HepG2 (cell line): ENCODE results near the gene OTX1. TPM values are rescaled to one million over a fixed set of nuclear protein-coding genes. Genes with fewer than 3 reads are reported as not detected.

Source experiments
- GTF3A ChIP-seq: sonication (generic); formaldehyde crosslinking; conservative IDR thresholded peaks from 2 replicates; pipeline ENCODE4 v1.4.0; 2020; ENCODE audit warnings: mild to moderate bottlenecking, missing genetic modification reagents
- HDAC2 ChIP-seq: sonication (generic); formaldehyde crosslinking; IDR thresholded peaks from 2 replicates; pipeline ENCODE4 v1.4.0; 2020; ENCODE audit warnings: missing genetic modification reagents
- KLF16 ChIP-seq, 2 experiments: sonication (generic) in 1 of 2; formaldehyde crosslinking in 1 of 2; IDR thresholded peaks; 2 replicates each; pipeline versions ENCODE4 v1.6.1 to v1.8.0; 2016 to 2023; ENCODE audit warnings: missing genetic modification reagents in 2 of 2, missing compliant biosample characterization in 1 of 2
- MXI1 ChIP-seq: IDR thresholded peaks from 3 replicates; pipeline ENCODE4 v1.6.1; 2012; ENCODE audit warnings: low read depth, low read length, inconsistent platforms, borderline replicate concordance
- PAWR ChIP-seq: sonication (generic); formaldehyde crosslinking; IDR thresholded peaks from 2 replicates; pipeline ENCODE4 v1.4.0; 2020; ENCODE audit warnings: missing genetic modification reagents, mild to moderate bottlenecking, borderline replicate concordance
- POLR2G ChIP-seq: fragments of 200-400 bp; formaldehyde crosslinking; IDR thresholded peaks from 2 replicates; pipeline ENCODE4 v1.6.1; 2018; ENCODE audit warnings: mild to moderate bottlenecking, low read depth, low read length, moderate library complexity
- REL ChIP-seq: sonication (generic); formaldehyde crosslinking; conservative IDR thresholded peaks from 2 replicates; pipeline ENCODE4 v1.8.0; 2022; ENCODE audit warnings: mild to moderate bottlenecking, missing genetic modification reagents, moderate library complexity
- SIN3A ChIP-seq: IDR thresholded peaks from 2 replicates; pipeline ENCODE4 v1.6.1; 2011; ENCODE audit warnings: low read depth, mild to moderate bottlenecking, control low read depth, low read length, borderline replicate concordance
- TAF1 ChIP-seq: sonication (generic); formaldehyde crosslinking; IDR thresholded peaks from 2 replicates; pipeline ENCODE4 v1.4.0; 2020; ENCODE audit warnings: missing genetic modification reagents
- TCF12 ChIP-seq, 2 experiments: fragments of 450-650 bp in 1 of 2; sonication (generic) in 1 of 2; formaldehyde crosslinking in 1 of 2; IDR thresholded peaks; 2 replicates each; pipeline versions ENCODE4 v1.6.1 to v1.8.0; 2017 to 2022; ENCODE audit warnings: antibody characterized with exemption in 1 of 2, mild to moderate bottlenecking in 1 of 2, missing genetic modification reagents in 1 of 2, moderate library complexity in 1 of 2
- ZFP36L2 ChIP-seq: sonication (generic); formaldehyde crosslinking; IDR thresholded peaks from 2 replicates; pipeline ENCODE4 v1.4.0; 2020; ENCODE audit warnings: missing genetic modification reagents
- ZFX ChIP-seq: sonication (generic); formaldehyde crosslinking; IDR thresholded peaks from 2 replicates; pipeline ENCODE4 v1.4.0; 2020; ENCODE audit warnings: mild to moderate bottlenecking, low read depth, missing genetic modification reagents, moderate library complexity
- ZFYVE20 ChIP-seq: sonication (generic); formaldehyde crosslinking; IDR thresholded peaks from 2 replicates; pipeline ENCODE4 v1.8.0; 2023; ENCODE audit warnings: low read depth, mild to moderate bottlenecking, moderate library complexity, missing genetic modification reagents, borderline replicate concordance
- ZKSCAN1 ChIP-seq: fragments of 150-350 bp; IDR thresholded peaks from 2 replicates; pipeline ENCODE4 v1.6.1; 2014; ENCODE audit warnings: low read length
- ZMYM3 ChIP-seq: sonication (generic); formaldehyde crosslinking; IDR thresholded peaks from 2 replicates; pipeline ENCODE4 v1.5.1; 2020; ENCODE audit warnings: mild to moderate bottlenecking, missing genetic modification reagents
- ZNF101 ChIP-seq: sonication (generic); formaldehyde crosslinking; IDR thresholded peaks from 2 replicates; pipeline ENCODE4 v1.4.0; 2020; ENCODE audit warnings: mild to moderate bottlenecking, low read depth, missing genetic modification reagents, borderline replicate concordance
- ZNF326 ChIP-seq: sonication (generic); formaldehyde crosslinking; IDR thresholded peaks from 2 replicates; pipeline ENCODE4 v1.4.0; 2020; ENCODE audit warnings: missing genetic modification reagents, borderline replicate concordance
- ZNF501 ChIP-seq: sonication (generic); formaldehyde crosslinking; IDR thresholded peaks from 2 replicates; pipeline ENCODE4 v1.5.1; 2020; ENCODE audit warnings: mild to moderate bottlenecking, moderate library complexity, missing genetic modification reagents
- ZNF589 ChIP-seq: sonication (generic); formaldehyde crosslinking; conservative IDR thresholded peaks from 2 replicates; pipeline ENCODE4 v1.8.0; 2022; ENCODE audit warnings: mild to moderate bottlenecking, moderate library complexity, missing genetic modification reagents
- ZNF781 ChIP-seq: sonication (generic); formaldehyde crosslinking; IDR thresholded peaks from 2 replicates; pipeline ENCODE4 v1.5.1; 2020; ENCODE audit warnings: borderline replicate concordance, mild to moderate bottlenecking, missing genetic modification reagents; ENCODE audit errors: not compliant biosample characterization
- polyA plus RNA-seq, 8 experiments: library from polyadenylated mRNA; depleted of rRNA in 3 of 8; stranded (reverse) in 7 of 8; unstranded in 1 of 8; fragments of >200 nt; fragmentation: Illumina TruSeq in 4 of 8; extraction: Trizol in 4 of 8; gene quantifications; 2 replicates each; pipeline versions ENCODE4 v1.2.1 to v1.2.3, GENCODE V29; 2011 to 2016; ENCODE audit warnings: low read depth in 4 of 8, missing spikeins in 1 of 8, mixed read lengths in 1 of 8; ENCODE audit not compliant: insufficient read depth in 1 of 8
- total RNA-seq, 5 experiments: library from RNA; depleted of rRNA; stranded (reverse); fragments of >200 nt; fragmentation: Illumina TruSeq; extraction: Trizol; gene quantifications; 2 replicates each; pipeline ENCODE4 v1.2.3, GENCODE V29; 2016; ENCODE audit warnings: low read depth in 1 of 5
- TF ChIP-seq, protein P1 (sequence below): sonication (generic); formaldehyde crosslinking; IDR thresholded peaks from 2 replicates; pipeline ENCODE4 v1.5.0; 2020; ENCODE audit warnings: missing genetic modification reagents, mild to moderate bottlenecking, borderline replicate concordance
- TF ChIP-seq, protein P2 (sequence below): IDR thresholded peaks from 2 replicates; pipeline ENCODE4 v1.6.1; 2016; ENCODE audit warnings: mild to moderate bottlenecking, missing biosample characterization, missing genetic modification reagents
- TF ChIP-seq, protein P3 (sequence below): sonication (generic); formaldehyde crosslinking; IDR thresholded peaks from 2 replicates; pipeline ENCODE4 v1.4.0; 2020; ENCODE audit warnings: low read depth, mild to moderate bottlenecking, missing genetic modification reagents
- TF ChIP-seq, protein P4 (sequence below): sonication (generic); formaldehyde crosslinking; IDR thresholded peaks from 2 replicates; pipeline ENCODE4 v1.8.0; 2022; ENCODE audit warnings: mild to moderate bottlenecking, missing genetic modification reagents, borderline replicate concordance

Gene OTX1
- total and polyA plus RNA-seq, 2 of the 13 experiments (the other 11 are each of a cell fraction or from before 2014, with no cell fraction given): 1.0 to 5.0 TPM

DNA sequence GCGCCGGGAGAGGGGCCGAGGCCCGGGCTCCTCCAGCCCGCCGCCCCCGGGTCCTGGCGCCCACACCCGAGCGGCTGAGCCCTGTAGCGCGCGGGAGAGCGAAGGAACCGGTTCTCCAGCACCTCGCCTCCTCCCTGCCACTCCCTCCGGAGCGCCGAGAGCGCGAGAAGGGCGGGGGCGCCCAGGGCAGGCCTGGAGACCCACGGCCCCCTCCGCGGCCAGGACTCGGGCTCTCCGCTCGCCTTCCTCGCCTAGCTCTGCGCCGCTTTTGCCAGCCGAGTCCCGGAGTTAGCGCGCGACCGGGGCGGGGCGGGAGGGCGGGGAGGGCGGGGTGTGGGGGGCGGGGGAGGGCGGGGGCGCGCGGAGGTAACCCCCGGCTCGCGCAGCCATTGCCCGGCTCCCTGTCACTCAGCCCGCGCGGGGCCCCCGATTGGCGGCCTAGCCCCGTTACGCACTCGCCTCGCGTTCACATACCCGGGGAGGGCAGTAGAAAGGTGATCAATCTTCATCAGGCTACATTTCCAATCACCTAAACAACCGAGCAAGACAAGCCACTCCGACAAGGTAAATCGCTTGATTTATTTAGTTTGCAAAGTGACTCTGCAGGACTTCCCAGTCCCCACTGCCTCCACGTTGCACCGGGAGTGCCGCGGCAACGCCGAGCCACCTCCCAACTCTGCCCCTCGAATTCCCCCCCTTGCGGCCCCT lies at the start of gene OTX1 (continued):
- TF ChIP-seq HDAC2 (CRISPR knock-in tag) (0 out of 2 replicates have a peak, but pooled peaks have one; percentile 11), KLF16 (CRISPR knock-in tag; IDR thresholded peaks at IDR 0.05) (peak in 1 of 2 experiments; percentile 77; a peak in 1 of 4 replicates), ZFYVE20 (CRISPR knock-in tag) (0 out of 2 replicates have a peak, but pooled peaks have one; percentile 59), ZFX (CRISPR knock-in tag) (peak; percentile 88), ZMYM3 (no peak; the same call in 1 of the 2 replicates), GTF3A (CRISPR knock-in tag) (no peak), ZNF589 (CRISPR knock-in tag) (0 out of 2 replicates have a peak, but pooled peaks have one; percentile 52), SIN3A (0 out of 2 replicates have a peak, but pooled peaks have one; percentile 26), TCF12 (IDR thresholded peaks at IDR 0.05) (no peak), TCF12 (CRISPR knock-in tag; IDR thresholded peaks at IDR 0.05) (no peak), ZNF326 (no peak), ZNF101 (CRISPR knock-in tag) (no peak), TAF1 (CRISPR knock-in tag) (peak; percentile 84; the same call in 1 of the 2 replicates), ZFP36L2 (CRISPR knock-in tag) (no peak), REL (CRISPR knock-in tag) (0 out of 2 replicates have a peak, but pooled peaks have one; percentile 51), ZKSCAN1 (no peak), MXI1 (peak; percentile 49; the same call in 1 of the 3 replicates), ZNF781 (CRISPR knock-in tag) (no peak), ZNF501 (CRISPR knock-in tag) (peak; percentile 87), POLR2G (peak; percentile 59), PAWR (CRISPR knock-in tag) (no peak)
- TF ChIP-seq, protein P1, sequence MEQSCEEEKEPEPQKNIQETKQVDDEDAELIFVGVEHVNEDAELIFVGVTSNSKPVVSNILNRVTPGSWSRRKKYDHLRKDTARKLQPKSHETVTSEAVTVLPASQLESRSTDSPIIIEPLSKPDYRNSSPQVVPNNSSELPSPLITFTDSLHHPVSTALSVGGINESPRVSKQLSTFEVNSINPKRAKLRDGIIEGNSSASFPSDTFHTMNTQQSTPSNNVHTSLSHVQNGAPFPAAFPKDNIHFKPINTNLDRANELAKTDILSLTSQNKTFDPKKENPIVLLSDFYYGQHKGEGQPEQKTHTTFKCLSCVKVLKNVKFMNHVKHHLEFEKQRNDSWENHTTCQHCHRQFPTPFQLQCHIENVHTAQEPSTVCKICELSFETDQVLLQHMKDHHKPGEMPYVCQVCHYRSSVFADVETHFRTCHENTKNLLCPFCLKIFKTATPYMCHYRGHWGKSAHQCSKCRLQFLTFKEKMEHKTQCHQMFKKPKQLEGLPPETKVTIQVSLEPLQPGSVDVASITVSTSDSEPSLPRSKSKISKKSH (CRISPR knock-in tag): no peak
- TF ChIP-seq, protein P2, sequence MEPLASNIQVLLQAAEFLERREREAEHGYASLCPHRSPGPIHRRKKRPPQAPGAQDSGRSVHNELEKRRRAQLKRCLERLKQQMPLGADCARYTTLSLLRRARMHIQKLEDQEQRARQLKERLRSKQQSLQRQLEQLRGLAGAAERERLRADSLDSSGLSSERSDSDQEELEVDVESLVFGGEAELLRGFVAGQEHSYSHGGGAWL (CRISPR knock-in tag): peak; percentile 44; the same call in 1 of the 2 replicates
- TF ChIP-seq, protein P3, sequence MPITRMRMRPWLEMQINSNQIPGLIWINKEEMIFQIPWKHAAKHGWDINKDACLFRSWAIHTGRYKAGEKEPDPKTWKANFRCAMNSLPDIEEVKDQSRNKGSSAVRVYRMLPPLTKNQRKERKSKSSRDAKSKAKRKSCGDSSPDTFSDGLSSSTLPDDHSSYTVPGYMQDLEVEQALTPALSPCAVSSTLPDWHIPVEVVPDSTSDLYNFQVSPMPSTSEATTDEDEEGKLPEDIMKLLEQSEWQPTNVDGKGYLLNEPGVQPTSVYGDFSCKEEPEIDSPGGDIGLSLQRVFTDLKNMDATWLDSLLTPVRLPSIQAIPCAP (CRISPR knock-in tag): no peak
- TF ChIP-seq, protein P4, sequence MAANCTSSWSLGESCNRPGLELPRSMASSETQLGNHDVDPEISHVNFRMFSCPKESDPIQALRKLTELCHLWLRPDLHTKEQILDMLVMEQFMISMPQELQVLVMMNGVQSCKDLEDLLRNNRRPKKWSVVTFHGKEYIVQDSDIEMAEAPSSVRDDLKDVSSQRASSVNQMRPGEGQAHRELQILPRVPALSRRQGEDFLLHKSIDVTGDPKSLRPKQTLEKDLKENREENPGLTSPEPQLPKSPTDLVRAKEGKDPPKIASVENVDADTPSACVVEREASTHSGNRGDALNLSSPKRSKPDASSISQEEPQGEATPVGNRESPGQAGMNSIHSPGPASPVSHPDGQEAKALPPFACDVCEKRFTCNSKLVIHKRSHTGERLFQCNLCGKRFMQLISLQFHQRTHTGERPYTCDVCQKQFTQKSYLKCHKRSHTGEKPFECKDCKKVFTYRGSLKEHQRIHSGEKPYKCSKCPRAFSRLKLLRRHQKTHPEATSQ (CRISPR knock-in tag): no peak
